ENCODE data around the gene DDX49. TPM values are rescaled to one million over a fixed set of nuclear protein-coding genes. Genes with fewer than 3 reads are reported as not detected.

DDX49 gene
- total and polyA plus RNA-seq, 2 donors (not counting 1 experiment from before 2014, with no cell fraction given) = 38.9 to 47.5 TPM

DNA sequence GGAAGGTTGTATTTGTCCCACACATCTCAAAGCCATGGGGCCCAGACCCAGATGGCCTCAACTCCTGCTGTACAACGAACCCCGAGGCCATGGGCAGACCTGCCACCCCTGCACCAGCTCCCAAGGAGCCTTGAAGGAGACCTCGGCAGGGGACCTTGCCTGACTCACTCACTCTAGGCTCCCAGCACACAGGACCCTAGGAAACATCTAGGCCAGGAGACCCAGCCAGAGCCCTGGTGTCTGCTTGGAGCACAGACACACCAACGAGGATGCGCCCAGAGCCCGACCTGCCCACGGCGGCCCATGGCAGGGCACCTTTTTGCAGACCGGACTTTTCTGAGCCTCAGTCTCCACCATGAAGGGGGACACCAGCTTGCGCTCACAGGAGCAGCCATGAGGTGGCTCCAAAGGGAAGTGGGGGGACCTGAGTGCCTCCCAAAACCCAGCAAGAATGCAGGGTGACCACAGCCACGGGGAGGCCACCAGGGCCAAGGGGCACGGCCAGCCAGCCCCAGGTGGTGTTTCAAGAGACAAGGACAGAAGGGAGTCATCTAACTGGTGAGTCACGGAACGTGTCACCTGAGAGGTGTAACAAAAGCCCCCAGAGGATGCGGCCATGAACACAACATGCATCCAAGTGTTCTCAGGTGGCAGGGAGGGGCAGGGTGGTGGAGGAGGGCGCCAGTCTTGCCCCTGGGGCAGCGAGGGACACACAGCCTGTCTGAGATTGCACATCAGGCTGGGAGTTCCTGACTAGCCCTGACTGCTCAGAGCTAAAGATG, 18.6 kb upstream of the DDX49 start:
- DNase-seq (no peak), ATAC-seq (ENCODE audit: low read depth) (no peak)
- intact Hi-C loops (cut with micrococcal nuclease) = no loop called here
- H3K27me3 Mint-ChIP-seq = peaks cover 16% of the 10 kb centered on the region
- Histone ChIP-seq H4K20me1 (ENCODE audit: control insufficient read depth, insufficient read depth, low read length, poor library complexity, severe bottlenecking) (peaks cover 36% of the 10 kb centered on the region), H2AFZ (ENCODE audit: insufficient read depth, low read depth, low read length, poor library complexity, severe bottlenecking) (no peak overlapping the region), H3K27me3 (replicated peaks in 1 of 4; ENCODE audit: control extremely low read depth in 1 of 4, control insufficient read depth in 3 of 4, insufficient read depth in 4 of 4, low read length in 3 of 4) (peaks cover 0 to 5% (median 2%) of the 10 kb centered on the region in 4 experiments), H3K79me2 (ENCODE audit: control insufficient read depth, insufficient read depth, low read length) (peaks cover 6% of the 10 kb centered on the region), H3K36me3 (replicated peaks in 1 of 2; ENCODE audit: control extremely low read depth in 1 of 2, control insufficient read depth in 1 of 2, extremely low read depth in 1 of 2, insufficient read depth in 2 of 2, low read length in 1 of 2) (peaks cover 1 to 56% of the 10 kb centered on the region in 2 experiments), H3K9me3 (ENCODE audit: control extremely low read depth in 1 of 3, control insufficient read depth in 2 of 3, insufficient read depth in 1 of 3, low read length in 2 of 3) (peaks cover 0 to 2% (median 0%) of the 10 kb centered on the region in 3 donors), H3K4me1 (ENCODE audit: control insufficient read depth in 2 of 2, insufficient read depth in 2 of 2, low read length in 2 of 2) (peaks cover 3 to 4% of the 10 kb centered on the region in 2 donors), H3K4me2 (replicated peaks; ENCODE audit: low read depth, low read length, poor library complexity, severe bottlenecking) (no peak overlapping the region), H3K27ac (ENCODE audit: low read length in 2 of 2) (no peak overlapping the region), H3K4me3 (ENCODE audit: control extremely low read depth in 1 of 5, extremely low read depth in 1 of 5, insufficient read depth in 1 of 5, low read depth in 2 of 5, low read length in 4 of 5) (no peak overlapping the region), H3K9ac (ENCODE audit: low read length) (no peak overlapping the region)
- no peaks in the 10 kb centered on the region for H3K9me3 Mint-ChIP-seq (ENCODE audit: insufficient read depth)
- peaks cover 11% of the 10 kb centered on the region for H3K4me1 Mint-ChIP-seq
- ChIA-PET CTCF (no interaction called here), POLR2A (no interaction called here)
- 92% methylated on average over 17 of the region's 17 CpGs for WGBS (ENCODE audit: insufficient coverage)
- no peak overlapping the region for H3K27ac Mint-ChIP-seq
- no peak for TF ChIP-seq EZH2 (IDR thresholded peaks at IDR 0.05; ENCODE audit: borderline replicate concordance, insufficient read depth, low read depth, low read length, poor library complexity, severe bottlenecking)
- TF ChIP-seq, protein P1, sequence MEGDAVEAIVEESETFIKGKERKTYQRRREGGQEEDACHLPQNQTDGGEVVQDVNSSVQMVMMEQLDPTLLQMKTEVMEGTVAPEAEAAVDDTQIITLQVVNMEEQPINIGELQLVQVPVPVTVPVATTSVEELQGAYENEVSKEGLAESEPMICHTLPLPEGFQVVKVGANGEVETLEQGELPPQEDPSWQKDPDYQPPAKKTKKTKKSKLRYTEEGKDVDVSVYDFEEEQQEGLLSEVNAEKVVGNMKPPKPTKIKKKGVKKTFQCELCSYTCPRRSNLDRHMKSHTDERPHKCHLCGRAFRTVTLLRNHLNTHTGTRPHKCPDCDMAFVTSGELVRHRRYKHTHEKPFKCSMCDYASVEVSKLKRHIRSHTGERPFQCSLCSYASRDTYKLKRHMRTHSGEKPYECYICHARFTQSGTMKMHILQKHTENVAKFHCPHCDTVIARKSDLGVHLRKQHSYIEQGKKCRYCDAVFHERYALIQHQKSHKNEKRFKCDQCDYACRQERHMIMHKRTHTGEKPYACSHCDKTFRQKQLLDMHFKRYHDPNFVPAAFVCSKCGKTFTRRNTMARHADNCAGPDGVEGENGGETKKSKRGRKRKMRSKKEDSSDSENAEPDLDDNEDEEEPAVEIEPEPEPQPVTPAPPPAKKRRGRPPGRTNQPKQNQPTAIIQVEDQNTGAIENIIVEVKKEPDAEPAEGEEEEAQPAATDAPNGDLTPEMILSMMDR (IDR thresholded peaks at IDR 0.05) = no peak
- no peak overlapping the region for H3K4me3 Mint-ChIP-seq

- peaks cover 0 to 2% (median 0%) of the 10 kb centered on the region in 3 donors for H3K9me3 ChIP-seq (ENCODE audit: control extremely low read depth in 1 of 3, control insufficient read depth in 2 of 3, insufficient read depth in 1 of 3, low read length in 2 of 3)
- CTCF ChIA-PET = no interaction called here
Observed at GRCh38 chr19:18901491-18901890, 18.0 kb upstream of the DDX49 start.

More at GRCh38 chr19:18901491-18901890, 18.0 kb upstream of the DDX49 start:
- Mint-ChIP-seq H3K4me1 (peaks cover 9% of the 10 kb centered on the region), H3K27me3 (peaks cover 13% of the 10 kb centered on the region), H3K4me3 (no peak overlapping the region), H3K27ac (no peak overlapping the region), H3K9me3 (ENCODE audit: insufficient read depth) (no peaks in the 10 kb centered on the region)
- peaks cover 42% of the 10 kb centered on the region for H4K20me1 ChIP-seq (ENCODE audit: control insufficient read depth, insufficient read depth, low read length, poor library complexity, severe bottlenecking)
- TF ChIP-seq EZH2 (IDR thresholded peaks at IDR 0.05; ENCODE audit: borderline replicate concordance, insufficient read depth, low read depth, low read length, poor library complexity, severe bottlenecking) = no peak
- TF ChIP-seq, protein P1 (IDR thresholded peaks at IDR 0.05) = no peak
- intact Hi-C loops (cut with micrococcal nuclease) = no loop called here
- peaks cover 2% of the 10 kb centered on the region in 2 donors for H3K4me1 ChIP-seq (ENCODE audit: control insufficient read depth in 2 of 2, insufficient read depth in 2 of 2, low read length in 2 of 2)
- H3K27me3 ChIP-seq (replicated peaks in 1 of 4; ENCODE audit: control extremely low read depth in 1 of 4, control insufficient read depth in 3 of 4, insufficient read depth in 4 of 4, low read length in 3 of 4) = peaks cover 0 to 3% (median 2%) of the 10 kb centered on the region in 4 experiments
- H3K36me3 ChIP-seq (replicated peaks in 1 of 2; ENCODE audit: control extremely low read depth in 1 of 2, control insufficient read depth in 1 of 2, extremely low read depth in 1 of 2, insufficient read depth in 2 of 2, low read length in 1 of 2) = peaks cover 1 to 62% of the 10 kb centered on the region in 2 experiments
- H3K4me2 ChIP-seq (replicated peaks; ENCODE audit: low read depth, low read length, poor library complexity, severe bottlenecking) = no peak overlapping the region
- H3K9ac ChIP-seq (ENCODE audit: low read length) = no peak overlapping the region
- 100% methylated on average over 2 of the region's 7 CpGs for WGBS (ENCODE audit: insufficient coverage)
- ATAC-seq (ENCODE audit: low read depth) (no peak), DNase-seq (no peak)
- POLR2A ChIA-PET = no interaction called here
- no peak overlapping the region for H2AFZ ChIP-seq (ENCODE audit: insufficient read depth, low read depth, low read length, poor library complexity, severe bottlenecking)
- peaks cover 6% of the 10 kb centered on the region for H3K79me2 ChIP-seq (ENCODE audit: control insufficient read depth, insufficient read depth, low read length)
- no peak overlapping the region for H3K27ac ChIP-seq (ENCODE audit: low read length in 2 of 2)
- H3K4me3 ChIP-seq (ENCODE audit: control extremely low read depth in 1 of 5, extremely low read depth in 1 of 5, insufficient read depth in 1 of 5, low read depth in 2 of 5, low read length in 4 of 5) = no peak overlapping the region
